Stimulated activated CD4-positive, alpha-beta T cell treated with anti-CD3 and anti-CD28 coated beads, Interleukin-12 subunit alpha, Interleukin-12 subunit beta, amount 100 ng/mL, for 24 hours (primary cell): ENCODE results near the gene CSTF2T.
"Not testable (repeated sequence)": the region's sequence is repeated elsewhere in the genome, so short reads cannot be mapped to it uniquely, and the experiment has no call there.

ENCODE experiments used
- DNase-seq, 2 experiments: peaks; one replicate each; pipeline ENCODE4 v3.0.0-alpha.2; 2020; ENCODE audit warnings: low read depth in 2 of 2

The CSTF2T gene

DNA sequence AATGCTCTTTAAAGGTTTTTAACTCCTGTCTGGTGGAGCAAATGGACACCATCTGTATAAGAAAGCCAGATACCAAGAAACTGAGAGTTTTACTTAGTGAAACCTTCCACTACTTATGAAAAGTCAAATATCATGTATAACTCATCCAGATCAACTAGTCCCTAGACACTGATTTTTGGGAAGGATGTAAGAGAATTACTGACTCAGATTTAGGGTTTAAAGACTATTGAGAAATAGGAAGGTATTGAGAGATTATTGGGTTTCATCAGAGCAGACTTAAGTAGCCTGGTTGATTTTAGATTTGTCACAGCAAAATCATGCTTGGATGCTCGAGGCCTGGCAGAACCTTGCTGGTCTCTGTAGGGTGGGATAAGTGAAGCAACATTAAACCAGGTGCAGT lies 3.1 kb downstream of the CSTF2T start:
- DNase-seq, result no peak

DNA sequence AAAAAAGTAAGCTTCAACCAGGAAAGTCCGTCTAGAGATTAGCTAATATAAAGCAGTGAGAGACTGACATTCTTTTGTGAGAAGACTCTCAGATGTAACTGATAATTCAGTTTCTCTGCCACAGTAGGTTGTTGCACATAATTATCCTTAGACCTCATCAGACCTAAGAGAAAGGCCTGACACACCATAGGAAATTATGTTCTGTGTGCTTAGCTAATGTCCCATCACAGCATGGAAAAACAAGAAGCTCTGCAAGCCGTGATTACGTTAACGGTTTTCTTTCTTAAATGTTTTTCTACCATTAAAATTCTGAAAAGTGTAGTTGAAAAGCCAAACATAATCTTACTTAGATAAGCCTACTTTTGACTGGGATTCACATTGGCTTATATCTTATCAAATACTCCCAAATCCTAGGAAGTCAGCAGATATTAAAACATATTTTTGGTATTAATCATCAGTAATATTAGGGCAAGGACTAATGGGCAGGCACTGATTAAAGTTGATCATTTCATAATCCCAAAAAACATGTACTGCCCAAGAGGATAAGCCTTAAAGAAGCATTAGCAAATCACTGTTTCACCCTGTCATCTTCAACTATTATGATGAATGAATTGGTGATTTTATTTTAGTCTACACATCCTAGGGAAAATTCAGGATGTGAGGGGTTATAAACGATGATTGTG lies 5.2 kb downstream of the CSTF2T start:
- DNase-seq, result no peak

DNA sequence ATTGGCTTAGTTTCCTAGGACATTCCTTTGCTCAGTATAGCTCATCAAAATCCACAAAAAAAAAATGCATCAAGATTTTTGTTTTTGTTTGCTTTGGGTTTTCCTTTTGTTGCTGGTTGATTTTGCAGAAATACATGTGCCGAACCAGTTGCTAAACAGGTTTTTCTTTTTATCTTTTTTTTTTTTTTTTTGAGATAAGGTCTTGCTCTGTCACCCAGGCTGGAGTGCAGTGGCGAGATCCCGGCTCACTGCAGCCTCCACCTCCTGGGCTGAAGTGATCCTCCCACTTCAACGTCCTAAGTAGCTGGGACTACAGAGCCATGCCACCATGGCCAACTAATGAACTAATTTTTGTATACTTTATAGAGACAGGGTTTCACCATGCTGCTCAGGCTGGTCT lies 8.3 kb downstream of the CSTF2T start:
- DNase-seq, result no peak

DNA sequence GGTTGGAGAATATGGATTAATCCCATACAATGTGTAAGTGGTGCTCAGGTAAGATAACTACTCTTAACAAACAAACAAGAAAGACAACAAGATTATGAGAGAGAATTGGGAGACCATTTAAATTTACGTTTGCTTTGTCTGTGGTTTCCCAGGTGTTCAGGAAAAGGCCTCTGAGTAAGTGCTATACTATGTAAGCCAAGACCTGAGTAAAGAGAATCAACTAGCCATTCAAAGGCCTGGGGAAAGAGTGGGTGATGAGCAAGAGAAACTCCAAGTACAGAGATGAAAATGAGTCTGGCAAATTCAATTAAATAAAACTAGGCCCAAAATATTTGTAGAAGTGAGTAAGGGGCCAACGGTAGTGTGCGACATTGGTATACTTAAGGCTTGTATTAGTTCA lies 9.9 kb downstream of the CSTF2T start:
- no peak for DNase-seq

DNA sequence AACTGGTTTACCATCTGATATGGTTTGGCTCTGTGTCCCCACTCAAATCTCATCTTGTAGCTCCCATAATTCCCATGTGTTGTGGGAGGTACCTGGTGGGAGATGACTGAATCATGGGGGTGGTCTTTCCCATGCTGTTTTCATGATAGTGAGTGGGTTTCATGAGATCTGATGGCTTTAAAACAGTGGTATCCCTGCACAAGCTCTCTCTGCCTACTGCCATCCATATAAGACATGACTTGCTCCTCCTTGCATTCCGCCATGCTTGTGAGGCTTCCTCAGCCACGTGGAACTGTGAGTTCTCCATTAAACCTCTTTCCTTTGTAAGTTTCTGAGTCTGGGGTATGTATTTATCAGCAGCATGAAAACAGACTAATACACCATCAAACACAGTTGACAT lies 10.6 kb downstream of the CSTF2T start:
- not testable (repeated sequence) for DNase-seq

DNA sequence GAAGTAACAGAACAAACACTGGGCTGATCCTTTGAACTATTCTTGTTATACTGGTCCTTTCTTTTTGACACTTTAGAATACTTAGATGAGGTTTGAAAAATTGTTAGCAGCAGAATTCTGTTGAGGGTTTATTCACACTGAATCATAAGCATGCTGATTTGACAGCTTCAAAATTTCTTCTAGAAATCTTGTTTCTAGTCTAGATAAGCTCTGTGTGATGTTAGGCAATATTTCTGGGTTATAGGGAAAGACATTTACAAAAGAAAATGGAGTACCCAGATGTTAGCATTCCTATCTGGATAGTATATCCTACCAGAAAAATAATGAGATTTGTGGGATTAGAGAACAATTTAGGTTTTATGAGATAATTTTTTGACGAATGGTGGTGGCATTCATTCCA lies 12.1 kb downstream of the CSTF2T start:
- DNase-seq, result no peak

DNA sequence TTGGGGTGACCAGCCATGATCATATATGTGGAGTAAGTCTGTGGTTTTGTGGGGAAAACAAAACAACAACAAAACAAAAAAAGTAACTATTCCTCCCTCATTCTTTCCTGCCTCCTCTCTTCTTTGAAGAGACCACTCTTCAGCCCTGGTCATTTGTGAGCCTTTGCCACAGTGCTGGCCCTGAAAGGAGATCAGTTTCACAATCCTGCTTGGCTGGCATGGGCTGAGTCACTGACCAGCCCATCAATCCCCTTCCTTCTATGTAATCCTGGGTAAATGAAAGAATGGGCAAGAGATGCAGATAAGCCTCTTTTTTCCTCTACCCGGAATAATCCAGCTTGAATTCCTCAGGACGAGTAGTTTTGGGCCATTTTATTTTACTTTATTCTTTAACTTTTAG lies 13.6 kb downstream of the CSTF2T start:
- DNase-seq, result no peak

DNA sequence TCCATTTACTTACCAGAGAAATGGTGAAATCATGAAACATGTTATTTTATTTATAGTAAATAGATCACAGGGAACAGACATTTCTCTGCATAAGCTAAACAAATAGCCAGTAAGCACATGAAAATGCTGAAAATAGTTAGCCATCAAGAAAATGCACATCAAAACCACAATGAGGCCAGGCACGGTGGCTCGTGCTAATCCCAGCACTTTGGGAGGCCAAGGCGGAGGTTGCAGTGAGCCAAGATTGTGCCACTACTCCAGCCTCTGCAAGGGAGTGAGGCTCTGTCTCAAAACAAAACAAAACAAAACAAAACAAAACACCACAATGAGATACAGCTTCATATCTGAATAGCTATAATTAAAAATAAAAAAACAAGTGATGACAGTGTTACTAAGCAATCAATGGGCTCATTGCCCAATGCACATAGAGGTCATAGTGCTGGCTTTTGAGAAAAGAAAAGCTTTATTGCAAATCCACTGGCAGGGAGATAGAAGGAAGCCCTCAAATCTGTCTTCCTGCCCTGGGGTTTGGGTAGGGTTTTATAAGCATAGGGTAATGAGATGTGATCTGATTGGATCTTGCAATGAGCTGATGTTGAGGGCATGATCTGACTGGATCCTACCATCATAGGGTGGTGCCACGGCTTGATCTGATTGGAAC lies 16.2 kb downstream of the CSTF2T start:
- no peak for DNase-seq

DNA sequence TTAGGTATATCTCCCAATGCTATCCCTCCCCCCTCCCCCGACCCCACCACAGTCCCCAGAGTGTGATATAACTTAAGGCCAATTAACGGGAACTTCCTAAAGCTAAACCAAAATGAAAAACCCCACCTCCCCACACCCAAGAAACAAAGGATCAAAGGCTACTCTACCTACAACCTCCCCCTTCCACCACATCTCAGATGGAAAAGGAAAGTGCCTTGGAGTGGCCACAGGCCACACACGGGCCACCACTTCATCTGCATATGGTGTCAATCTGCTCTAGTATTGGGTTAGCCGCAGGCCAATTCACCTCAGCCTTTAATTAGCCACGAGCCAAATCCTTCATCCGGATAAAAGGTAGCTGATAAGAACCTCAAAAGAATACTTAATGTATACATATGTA lies 19.6 kb downstream of the CSTF2T start:
- no peak for DNase-seq

DNA sequence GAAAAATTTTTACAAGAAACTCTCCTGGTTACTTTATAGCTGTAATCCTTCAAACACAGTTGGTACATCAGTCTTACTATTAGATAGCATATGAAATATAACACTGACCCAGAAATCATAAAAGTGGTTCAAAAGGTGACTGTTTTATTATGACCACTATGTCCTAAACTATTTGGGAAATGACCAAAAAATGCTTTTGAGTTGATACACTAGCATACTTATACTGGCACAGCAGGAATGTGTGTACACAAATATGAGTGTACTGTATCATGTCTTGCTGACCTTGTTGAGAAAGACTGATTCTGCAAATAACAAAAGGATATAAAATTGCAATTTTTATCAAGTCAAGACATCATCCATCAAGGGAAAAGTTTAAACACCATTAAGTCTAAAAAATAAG lies 24.3 kb downstream of the CSTF2T start:
- no peak for DNase-seq

DNA sequence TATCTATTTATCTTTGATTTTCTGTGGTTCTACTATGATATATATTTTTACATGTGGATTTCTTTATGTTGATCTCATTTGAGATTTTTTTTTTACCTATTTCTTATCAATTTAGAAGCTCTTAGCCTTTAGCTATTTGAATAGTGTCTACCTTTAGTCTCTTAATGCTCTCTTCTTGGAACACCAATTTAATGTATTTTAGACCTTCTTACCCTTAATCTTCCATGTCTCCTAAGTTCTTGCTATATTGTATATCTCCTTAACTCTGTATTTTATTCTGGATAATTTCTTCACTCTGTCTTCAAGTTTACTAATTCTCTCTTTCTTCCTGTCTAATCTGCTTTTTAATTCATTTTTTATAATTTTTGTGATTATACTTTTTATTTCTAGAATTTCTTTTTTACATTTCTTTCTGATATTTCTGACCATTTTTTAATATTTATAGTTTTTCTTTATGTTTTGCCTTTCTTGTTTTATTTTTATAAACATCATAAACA lies 27.3 kb downstream of the CSTF2T start:
- DNase-seq, result no peak

DNA sequence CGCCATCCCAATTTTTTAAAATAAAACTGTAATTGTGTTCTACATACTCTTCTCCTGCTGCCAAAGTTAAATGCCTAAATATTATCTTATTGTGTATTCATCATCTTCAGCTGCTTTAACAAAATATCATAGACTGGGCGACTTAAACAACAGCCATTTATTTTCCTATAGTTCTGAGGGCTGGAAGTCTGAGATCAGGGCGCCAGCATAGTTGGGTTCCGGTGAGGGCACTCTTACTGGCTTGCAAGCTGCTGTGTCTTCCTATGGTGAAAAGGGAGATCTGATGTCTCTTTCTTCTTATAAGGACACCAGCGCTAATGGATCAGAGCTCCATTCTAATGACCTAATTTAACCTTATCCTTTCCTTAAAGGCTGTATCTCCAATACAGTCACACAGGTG lies 30.4 kb downstream of the CSTF2T start:
- no peak for DNase-seq

DNA sequence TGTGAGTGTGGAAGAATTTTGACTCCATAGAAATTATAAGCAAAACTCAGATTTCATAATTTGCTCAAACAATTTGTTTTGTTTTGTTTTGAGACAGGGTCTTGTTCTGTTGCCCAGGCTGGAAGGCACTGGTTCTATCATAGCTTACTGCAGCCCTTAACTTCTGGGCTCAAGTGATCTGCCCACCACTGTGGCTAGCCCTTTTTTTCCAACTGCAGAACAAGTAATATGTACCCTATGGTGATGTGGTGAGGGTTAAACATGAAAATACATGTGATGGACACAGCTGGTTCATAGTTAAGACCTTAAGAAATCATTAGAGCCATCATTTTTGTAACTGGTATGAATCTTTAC lies 31.1 kb downstream of the CSTF2T start:
- no peak for DNase-seq

DNA sequence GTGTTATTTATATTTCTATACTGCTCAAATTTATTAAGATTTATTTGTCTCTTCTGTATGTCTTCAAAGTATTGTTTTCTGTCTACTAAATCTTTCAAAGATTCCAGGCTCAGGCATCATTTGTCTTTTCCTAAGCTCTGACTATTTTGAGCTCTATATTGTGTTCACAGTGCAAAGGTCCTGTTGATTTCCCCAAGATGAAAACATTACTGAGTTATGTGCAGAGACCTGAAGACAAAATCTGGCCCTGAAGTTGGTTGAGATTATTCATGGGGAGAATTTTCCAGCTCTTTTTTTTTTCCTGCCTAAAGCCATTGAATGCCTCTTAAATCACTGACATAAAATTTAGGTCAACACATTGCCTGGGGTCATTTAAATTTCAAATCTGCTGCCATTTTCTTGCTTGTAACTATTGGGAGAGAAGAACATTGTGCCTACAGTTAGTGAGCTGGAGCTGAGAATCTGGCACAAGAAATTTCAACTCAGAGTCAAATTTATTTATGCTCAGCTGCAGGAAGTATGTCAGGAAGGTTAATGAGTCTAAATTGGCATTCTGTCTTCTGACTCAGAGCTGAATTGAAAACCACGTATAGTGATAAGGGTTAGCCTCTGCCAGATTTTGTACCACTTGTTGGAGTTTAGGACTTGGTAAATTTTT lies 31.6 kb downstream of the CSTF2T start:
- DNase-seq, result no peak

DNA sequence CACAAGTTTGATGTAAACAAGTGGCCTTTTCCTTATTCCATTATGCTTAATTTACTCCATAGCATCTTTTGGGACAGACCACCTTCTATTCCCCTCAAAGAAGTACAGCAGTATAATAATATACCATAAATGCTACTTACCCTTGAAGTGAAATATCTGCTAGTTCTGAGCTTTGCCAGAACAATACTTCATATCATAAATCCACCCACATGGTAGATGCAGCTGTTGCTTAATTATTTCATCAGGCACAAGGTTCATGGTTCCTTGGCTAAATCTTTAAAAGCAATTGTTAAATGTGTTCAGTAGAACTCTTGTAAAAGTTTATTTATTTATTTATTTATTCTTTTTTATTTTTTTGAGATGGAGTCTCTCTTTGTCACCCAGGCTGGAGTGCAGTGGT lies 32.9 kb downstream of the CSTF2T start:
- DNase-seq, result no peak

DNA sequence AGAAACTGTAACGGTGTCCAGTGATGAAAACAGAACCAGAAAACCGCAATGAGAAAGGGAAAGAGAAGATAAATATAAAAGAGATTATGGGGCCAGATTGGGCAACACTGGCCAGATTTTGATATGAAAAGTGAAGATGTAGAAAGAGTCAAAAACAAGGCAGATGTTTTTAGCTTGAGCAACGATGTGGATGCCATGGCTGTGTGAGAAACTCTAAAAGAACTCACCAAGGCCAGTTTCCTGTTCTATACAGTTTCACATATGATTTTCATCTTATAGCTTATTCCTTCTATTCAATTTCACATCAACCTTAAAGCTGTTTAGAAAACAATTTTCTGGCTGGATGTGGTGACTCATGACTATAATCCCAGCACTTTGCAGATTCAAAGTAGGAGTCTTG lies 36.3 kb downstream of the CSTF2T start:
- DNase-seq, result no peak

DNA sequence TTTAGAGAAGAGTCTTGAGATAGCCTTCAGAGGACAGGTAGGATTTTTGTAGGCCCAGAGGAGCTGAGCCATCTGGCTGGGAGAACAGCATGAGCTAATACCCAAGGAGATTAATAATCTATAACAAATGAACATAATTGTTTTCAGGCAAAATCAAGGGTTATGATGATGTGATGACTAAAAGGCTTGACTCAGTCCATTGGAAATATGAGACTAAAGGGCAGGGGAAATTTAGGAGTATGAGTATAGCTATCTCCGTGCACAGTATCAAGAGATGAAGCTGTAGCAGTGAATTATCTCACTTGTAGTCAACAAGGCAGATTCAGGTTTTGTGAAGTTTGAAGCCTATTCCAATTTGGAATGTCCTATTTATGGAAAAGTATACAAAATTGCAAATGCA lies 40.1 kb downstream of the CSTF2T start:
- no peak for DNase-seq

DNA sequence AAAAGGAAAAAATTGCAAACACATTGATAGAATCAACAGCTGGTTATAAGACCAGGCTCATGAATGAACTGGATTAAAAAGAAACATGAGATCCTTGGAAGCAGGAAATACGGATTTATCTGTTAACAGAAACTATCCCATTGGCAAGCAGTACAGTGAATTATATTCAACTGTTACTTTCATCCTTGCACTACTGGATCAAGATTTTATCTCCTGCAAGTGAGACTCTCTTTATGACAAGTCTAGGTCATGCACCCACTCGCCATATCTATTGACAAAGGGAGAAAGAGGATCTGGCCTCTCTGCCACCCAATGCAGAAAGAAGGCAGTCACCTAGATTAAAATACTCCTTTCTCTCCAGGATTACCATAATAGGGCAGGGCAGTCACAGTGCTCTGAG lies 41.4 kb downstream of the CSTF2T start:
- no peak for DNase-seq

DNA sequence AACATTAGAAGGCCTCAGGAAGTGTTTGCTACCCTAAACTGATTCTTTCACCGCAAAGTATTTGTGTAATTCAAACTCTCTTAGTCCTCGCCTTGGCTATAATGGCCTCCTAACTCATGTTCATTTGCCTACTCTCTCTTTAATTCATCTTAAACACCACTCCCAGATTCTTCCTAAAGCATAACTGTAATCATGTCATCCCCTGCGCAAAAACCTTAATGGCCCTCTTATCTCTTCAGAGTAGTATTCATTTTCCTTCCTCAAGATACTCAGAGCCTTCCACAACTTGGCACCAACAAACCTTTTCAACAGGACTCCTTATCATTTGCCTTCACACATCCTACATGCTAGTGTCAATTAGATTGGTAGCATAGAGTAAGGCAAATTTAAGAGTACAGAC lies 42.9 kb downstream of the CSTF2T start:
- no peak for DNase-seq

DNA sequence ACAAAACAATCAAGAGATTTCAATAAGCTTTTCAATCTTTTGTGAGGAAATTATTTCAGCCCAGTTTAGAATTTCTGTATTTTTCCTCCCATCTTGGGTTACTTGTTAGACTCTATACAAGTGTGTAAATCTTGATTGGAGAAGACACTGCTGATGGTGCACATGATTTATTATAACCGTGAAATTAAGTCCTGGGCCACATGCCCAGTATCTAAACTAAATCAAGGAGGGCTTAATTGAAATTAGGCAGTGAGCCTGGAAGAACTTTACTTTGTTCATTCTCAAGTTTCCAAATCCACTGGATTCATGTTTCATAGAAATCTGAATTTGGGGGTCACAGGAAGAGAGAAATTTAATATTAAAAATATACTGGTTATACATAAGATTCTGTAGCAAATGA lies 44.5 kb downstream of the CSTF2T start:
- no peak for DNase-seq

DNA sequence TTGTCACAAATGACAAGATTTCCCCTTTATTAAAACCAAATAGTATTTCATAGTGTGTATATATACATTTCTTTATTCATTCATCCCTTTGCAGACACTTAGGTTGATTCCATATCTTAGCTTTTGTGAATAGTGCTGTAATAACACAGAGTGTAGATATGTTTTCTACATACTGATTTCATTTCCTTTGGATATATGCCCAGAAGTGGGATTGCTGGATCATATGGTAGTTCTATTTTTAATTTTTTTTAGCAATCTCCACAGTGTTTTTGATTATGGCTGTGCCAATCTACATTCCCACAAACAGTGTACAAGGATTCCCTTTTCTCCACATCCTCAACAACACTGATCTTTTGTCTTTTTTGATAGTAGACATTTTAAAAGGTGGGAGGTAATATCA lies 46.4 kb downstream of the CSTF2T start:
- no peak for DNase-seq

DNA sequence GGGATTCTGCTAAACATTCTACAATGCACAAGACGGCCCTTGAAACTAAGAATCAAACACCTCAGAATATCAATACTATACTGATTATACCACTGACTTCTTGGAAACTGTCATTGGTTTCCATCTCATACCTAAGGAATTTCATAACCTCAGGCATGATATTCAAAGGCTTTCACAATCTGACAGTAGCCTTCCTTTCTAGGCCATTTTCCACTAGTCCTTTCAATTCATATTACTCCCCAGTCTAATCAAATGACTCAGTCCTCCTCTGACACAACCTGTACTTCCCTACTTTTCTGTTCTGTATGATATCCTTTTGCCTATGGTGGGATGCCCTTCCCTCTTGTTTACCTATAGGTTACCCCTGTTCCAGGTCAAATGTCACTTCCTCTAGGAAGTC lies 48.3 kb downstream of the CSTF2T start:
- no peak for DNase-seq

DNA sequence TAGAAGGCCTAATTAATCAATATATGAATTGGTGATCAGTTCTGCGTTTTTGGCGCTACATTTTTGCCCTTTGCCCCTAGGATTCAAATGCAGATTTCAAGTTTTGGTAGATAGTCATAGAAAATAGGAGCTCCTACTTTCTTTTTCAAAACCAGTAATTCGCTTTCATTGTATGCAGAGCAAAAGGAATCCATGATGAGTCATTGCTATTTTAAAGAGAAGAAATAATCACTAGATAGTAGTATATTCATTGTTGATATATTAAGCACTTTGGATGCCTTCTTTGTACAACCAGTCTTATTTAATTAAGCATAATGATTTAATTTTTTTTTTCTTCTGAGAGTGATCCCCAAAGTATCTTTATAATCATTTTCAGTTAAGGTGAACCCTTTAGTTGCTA lies 50.3 kb downstream of the CSTF2T start:
- DNase-seq, result no peak
